BJ (cell line): Measurements from ENCODE around the gene CCDC68. TPM values are rescaled to one million over a fixed set of nuclear protein-coding genes. Genes with fewer than 3 reads are reported as not detected.

ENCODE experiments used
- CTCF ChIA-PET: fragments of 350-600 bp; formaldehyde crosslinking; extraction: SDS; loops from one replicate; lab custom pipeline; 2021; ENCODE audit warnings: antibody characterized with exemption, inconsistent platforms; lab: Yijun Ruan, JAX
- POLR2A ChIA-PET: fragments of 300-600 bp; sonication (Branson Sonifier 250); formaldehyde crosslinking; extraction: SDS; loops from one replicate; lab custom pipeline; 2021; ENCODE audit warnings: antibody characterized with exemption; lab: Charles Lee
- DNase-seq: peaks from one replicate; pipeline ENCODE4 v3.0.0-alpha.2; 2011; ENCODE audit warnings: low read depth
- H3K27me3 ChIP-seq: 2 replicates; pipeline ENCODE4 v1.6.0; 2011; ENCODE audit warnings: low read length; ENCODE audit not compliant: control insufficient read depth, insufficient read depth
- H3K36me3 ChIP-seq: 2 replicates; pipeline ENCODE4 v1.5.1; 2011; ENCODE audit warnings: low read length; ENCODE audit not compliant: control insufficient read depth, insufficient read depth
- H3K4me3 ChIP-seq: 2 replicates; pipeline ENCODE4 v1.5.1; 2011; ENCODE audit warnings: low read depth, mild to moderate bottlenecking, control low read depth, low read length
- polyA plus RNA-seq: library from polyadenylated mRNA; depleted of rRNA; stranded (reverse); fragments of >200 nt; gene quantifications from 2 replicates; pipeline ENCODE4 v1.2.3, GENCODE V29; 2011
- TF ChIP-seq, protein P1 (sequence below): IDR thresholded peaks from 2 replicates; pipeline ENCODE4 v1.5.1; 2011; ENCODE audit warnings: low read depth, mild to moderate bottlenecking, control low read depth, inconsistent platforms, low read length, moderate library complexity; ENCODE audit not compliant: insufficient read depth

The CCDC68 gene
- polyA plus RNA-seq, 1 experiment, result 0.34 TPM

DNA sequence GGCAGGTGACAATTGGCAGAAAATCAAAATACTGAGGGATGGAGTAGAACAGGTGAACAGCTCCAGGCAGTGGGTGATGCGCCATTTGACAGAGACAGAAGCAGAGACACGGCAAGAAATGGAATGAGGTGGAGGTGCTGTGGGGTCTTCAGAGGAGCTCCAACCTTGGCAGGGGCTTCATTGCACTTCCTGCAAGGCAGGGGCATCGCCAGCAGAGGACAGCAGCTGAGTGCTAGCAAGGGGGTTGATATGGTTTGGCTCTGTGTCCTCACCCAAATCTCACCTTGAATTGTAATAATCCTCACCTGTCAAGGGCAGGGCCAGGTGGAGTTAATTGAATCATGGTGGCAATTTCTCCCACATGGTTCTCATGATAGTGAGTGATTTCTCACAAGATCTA, 42.8 kb downstream of the CCDC68 start:
- Histone ChIP-seq H3K4me3 (no peak overlapping the region), H3K27me3 (no peaks in the 10 kb centered on the region; the same call in 1 of the 2 replicates), H3K36me3 (no peaks in the 10 kb centered on the region)
- TF ChIP-seq, protein P1, sequence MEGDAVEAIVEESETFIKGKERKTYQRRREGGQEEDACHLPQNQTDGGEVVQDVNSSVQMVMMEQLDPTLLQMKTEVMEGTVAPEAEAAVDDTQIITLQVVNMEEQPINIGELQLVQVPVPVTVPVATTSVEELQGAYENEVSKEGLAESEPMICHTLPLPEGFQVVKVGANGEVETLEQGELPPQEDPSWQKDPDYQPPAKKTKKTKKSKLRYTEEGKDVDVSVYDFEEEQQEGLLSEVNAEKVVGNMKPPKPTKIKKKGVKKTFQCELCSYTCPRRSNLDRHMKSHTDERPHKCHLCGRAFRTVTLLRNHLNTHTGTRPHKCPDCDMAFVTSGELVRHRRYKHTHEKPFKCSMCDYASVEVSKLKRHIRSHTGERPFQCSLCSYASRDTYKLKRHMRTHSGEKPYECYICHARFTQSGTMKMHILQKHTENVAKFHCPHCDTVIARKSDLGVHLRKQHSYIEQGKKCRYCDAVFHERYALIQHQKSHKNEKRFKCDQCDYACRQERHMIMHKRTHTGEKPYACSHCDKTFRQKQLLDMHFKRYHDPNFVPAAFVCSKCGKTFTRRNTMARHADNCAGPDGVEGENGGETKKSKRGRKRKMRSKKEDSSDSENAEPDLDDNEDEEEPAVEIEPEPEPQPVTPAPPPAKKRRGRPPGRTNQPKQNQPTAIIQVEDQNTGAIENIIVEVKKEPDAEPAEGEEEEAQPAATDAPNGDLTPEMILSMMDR, result no peak
- no peak for DNase-seq
- ChIA-PET CTCF (no interaction called here), POLR2A (no interaction called here)

DNA sequence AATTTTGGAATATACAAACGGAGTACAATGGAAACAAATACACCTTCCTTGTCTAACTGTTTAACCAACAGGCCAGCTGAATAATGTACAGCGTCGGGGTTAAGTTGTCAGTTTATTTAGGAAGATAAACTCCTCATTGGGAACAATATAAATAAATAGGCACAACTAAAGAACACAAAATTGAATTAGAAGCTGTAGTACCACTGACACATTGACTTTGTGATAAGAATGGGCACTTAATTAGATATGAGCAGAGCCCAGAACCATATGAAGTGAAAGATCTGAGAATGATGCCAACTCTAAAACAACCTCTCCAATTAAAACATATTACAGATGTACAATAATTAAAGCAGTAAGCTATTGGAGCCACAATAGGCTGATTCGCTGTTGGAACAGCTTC, 44.4 kb downstream of the CCDC68 start:
- Histone ChIP-seq H3K36me3 (no peaks in the 10 kb centered on the region), H3K4me3 (no peak overlapping the region)
- CTCF ChIA-PET, result interaction anchor here (0.6 kb wide), 1 partner anchor 10 kb away, joined by 3 read pairs; no protein-coding TSS in a partner anchor

DNA sequence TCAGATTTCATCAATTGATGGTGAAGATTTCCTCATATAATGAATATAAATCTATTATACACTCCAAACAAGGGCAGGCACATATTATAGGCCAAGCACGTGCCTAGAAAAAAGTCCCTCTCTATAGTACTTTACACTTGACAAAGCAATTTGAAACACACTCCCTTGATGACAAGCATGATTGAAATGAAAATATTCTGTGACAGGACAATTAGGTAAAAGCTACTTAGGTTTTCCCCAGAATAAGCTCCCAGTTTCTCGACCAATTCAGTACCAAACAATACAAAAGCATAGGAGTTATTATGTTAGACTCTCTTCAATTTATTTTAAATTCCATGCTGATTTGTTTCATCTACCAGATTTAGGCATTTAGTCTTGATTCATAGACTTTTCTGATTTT, 47.7 kb downstream of the CCDC68 start:
- no peak for DNase-seq
- CTCF ChIA-PET, result interaction anchor here (0.6 kb wide), 1 partner anchor 24 kb away, joined by 3 read pairs; no protein-coding TSS in a partner anchor

More for the DNA sequence above, 44.4 kb downstream of the CCDC68 start:
- no peak for DNase-seq
- POLR2A ChIA-PET, result no interaction called here
- no peaks in the 10 kb centered on the region; the same call in none of the 2 replicates for H3K27me3 ChIP-seq
- TF ChIP-seq, protein P1, result no peak

DNA sequence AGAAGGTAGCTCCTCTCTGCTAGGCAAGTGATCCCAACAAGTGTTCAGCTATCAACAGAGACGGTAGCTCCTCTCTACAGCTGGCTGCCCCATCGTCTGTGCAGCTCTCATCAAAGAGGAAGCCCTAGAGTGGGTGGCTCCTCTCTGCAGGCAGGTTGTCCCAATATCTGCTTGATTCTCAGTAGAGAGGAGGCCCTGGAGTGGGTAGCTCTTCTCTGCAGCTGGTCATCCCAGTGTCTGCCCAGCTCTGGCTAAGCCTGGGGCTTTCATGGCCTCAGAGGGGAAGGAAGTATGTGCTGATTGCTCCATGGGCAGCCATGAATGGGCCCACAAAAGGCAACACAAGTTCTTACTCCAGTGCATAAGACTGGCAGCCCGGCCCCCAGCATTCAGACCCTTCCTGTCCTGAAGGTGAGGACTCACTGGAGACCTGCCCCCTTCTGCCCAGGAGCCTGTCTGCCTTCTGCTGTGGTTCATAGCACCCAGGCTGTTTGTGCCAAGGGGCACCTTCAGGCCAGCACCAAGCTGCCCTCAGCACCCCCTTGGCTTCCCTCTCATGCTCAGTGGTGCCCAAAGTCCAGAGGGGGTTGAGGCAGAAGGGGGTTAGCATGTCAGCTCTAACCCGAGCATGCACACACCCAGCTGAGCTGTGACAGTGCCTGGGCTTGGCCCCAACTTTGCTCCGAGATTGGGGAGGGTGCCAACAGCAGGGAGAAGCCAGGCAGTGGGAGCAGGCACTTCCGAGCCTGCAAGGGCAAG, 48.9 kb downstream of the CCDC68 start:
- no peak for DNase-seq
- TF ChIP-seq, protein P1, result no peak
- H3K27me3 ChIP-seq, result no peaks in the 10 kb centered on the region; the same call in 1 of the 2 replicates
- POLR2A ChIA-PET, result no interaction called here
- CTCF ChIA-PET, result no interaction called here
- no peaks in the 10 kb centered on the region for H3K36me3 ChIP-seq
- no peak overlapping the region for H3K4me3 ChIP-seq

More for the DNA sequence above, 47.7 kb downstream of the CCDC68 start:
- no peaks in the 10 kb centered on the region; the same call in 1 of the 2 replicates for H3K27me3 ChIP-seq
- POLR2A ChIA-PET, result no interaction called here
- TF ChIP-seq, protein P1, result no peak
- H3K36me3 ChIP-seq, result no peaks in the 10 kb centered on the region
- no peak overlapping the region for H3K4me3 ChIP-seq

DNA sequence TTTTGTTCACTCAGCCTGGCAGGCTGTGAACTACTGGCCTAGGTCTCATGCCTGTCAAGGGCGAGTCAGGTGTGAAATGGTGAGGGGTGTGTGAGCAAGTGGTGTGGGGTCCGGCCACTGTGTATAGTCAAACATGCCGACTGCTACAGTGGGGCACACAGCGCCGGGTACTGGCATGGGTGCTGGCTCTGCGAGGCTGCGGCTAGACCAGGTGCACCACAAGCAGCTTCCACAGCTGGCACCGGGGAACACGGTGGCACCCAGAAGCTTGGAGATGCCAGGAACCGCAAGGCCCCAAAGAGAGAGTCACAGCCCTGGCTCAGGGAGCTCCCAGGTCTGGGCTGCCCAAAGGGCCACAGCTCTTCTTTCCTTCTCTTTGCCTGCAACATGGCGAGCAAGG, 49.7 kb downstream of the CCDC68 start:
- Histone ChIP-seq H3K4me3 (no peak overlapping the region), H3K27me3 (no peaks in the 10 kb centered on the region; the same call in 1 of the 2 replicates), H3K36me3 (no peaks in the 10 kb centered on the region)
- TF ChIP-seq, protein P1, result no peak
- CTCF ChIA-PET, result no interaction called here
- no peak for DNase-seq
- POLR2A ChIA-PET, result no interaction called here
